ENCODE measurements around the gene FIGNL2.

GRCh38 chr12:51890511-51891171, 42.1 kb upstream of the FIGNL2 start:
- TF ChIP-seq CTCF (IDR thresholded peaks at IDR 0.05) = no peak
- no peak for TF ChIP-seq EP300 (IDR thresholded peaks at IDR 0.05)
- no peak for TF ChIP-seq POLR2A (IDR thresholded peaks at IDR 0.05)

Data from tibial nerve (tissue), 4 donors.